GM19372 (cell line): Measurements from ENCODE around the gene SCN8A.
"Not testable (repeated sequence)": the region's sequence is repeated elsewhere in the genome, so short reads cannot be mapped to it uniquely, and the experiment has no call there.

Experiments used
- ATAC-seq: cut with Tn5 transposase; IDR thresholded peaks from one replicate; pipeline ENCODE4 v1.9.1; 2021; ENCODE audit warnings: mild to moderate bottlenecking, low read depth, moderate library complexity; ENCODE audit not compliant: unreplicated experiment

SCN8A gene

GRCh38 chr12:51753980-51754675, 163.1 kb downstream of the SCN8A start:
- ATAC-seq = no peak

DNA sequence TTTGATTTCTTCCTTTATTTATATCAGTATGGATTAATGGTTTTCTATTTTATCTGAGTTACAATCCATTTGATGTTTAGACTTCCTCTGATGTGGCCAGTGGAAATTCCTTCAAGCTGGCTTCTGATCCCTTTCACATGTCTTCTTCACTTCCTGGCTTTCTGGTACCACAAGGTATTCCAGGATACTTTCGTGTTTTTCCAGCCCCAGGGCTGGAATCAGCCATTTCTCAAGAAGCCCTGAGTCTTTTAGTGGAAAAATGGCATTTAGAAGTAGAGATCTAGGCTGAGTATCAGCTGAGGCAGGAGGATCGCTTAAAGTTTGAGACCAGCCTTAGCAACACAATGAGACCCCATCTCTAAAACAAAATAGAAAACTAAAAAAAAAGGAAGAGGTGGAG, 164.2 kb downstream of the SCN8A start:
- no peak for ATAC-seq

GRCh38 chr12:51759175-51759574, 168.1 kb downstream of the SCN8A start:
- no peak for ATAC-seq

DNA sequence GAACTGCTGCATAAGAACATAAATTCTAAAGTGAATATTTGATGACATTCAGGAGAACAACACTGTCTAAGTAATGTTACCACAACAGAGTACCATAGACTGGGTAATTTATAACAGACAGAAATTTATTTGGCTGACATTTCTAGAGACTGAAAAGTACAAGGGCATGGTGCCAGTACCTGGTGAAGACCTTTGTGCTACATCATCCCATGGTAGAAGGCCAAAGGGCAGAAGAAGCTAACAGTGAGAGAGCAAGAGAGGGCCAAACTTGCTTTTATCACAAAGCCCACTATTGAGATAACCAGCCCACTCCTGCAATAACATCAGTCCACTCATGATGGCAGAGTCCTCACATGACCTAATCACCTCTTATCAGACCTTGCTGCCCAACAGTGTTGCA, 168.7 kb downstream of the SCN8A start:
- no peak for ATAC-seq

DNA sequence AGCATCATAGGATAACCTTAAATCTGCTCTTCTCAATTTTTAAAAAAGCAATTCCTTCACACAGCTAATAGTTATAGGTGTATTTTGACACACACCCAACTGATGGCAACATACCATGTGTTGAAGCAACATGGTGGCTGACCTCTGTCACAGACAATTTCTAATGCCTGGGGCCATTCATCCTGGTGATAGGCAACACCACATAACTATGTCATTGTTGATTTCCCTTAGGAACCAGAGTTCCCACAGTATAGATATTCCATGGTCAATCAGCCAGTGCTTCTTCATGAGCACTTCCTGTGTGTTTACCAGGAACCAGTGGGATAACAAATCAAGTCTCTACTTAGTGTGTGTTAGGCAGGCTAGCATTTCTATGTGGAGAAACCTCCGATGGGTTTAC, 169.2 kb downstream of the SCN8A start:
- no peak for ATAC-seq

DNA sequence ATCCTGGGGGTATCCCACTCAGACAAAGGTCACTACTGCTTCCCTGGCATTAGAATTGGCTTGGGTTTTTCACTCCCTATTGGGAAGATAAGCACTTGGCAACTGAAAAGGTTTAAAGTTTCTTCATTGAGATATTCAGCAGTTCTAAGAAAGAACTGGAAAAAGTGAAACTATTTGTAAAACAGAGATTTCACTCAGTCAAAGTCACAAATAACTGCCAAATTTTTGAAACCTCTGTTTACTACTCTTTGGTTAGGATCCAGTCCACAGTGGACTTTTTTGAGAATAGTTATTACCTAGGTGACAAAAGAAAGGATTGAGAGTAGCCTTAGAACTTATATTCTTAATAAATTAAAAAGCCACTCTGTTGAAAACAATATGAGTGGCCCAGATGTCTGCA, 172.7 kb downstream of the SCN8A start:
- ATAC-seq = no peak

DNA sequence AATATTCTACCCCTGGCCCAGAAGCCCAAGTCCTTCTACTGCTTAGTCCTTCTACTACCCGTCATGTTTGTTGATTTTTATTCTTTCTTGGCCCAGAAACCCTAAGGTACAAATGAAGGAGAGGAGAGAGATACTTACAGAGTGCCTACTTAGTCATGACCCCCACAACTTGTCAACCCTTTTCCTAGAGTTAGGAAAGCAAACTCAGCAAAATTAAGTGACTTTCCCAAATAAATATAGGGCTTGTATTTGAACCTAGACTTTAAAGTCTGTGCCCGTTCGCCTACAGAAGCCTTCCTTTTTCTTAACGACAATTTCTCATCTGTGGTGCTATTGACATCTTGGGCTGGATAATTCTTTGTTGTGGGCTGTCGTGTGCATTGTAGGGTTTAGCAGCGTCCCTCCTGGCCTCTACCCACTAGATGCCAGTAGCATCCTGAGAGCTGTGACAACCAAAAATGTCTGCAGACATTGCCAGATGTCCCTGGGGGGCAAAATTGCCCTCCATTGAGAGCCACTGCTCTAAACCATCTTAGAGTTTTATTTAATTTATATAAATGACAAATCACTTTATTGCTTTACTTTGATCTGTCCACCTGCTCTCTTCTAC, 175.1 kb downstream of the SCN8A start:
- no peak for ATAC-seq

DNA sequence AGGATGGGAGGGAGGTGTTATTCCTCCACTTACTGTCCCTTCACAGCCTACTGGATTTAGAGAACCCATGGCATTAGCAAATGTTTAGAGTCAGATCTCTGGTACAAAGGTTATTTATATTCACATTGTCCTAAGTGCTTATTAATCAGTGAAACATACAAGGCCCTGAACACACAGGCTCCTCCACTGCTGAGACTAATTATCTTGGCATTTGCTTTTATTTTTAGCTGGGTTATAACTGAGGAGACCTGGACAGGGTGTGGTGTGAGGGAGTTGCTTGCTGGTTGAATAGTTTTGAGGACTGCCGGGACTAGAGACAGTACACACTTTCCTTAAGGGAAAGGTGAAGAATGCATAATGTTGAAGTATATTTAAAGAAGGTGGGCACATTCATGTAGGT, 180.0 kb downstream of the SCN8A start:
- no peak for ATAC-seq

- ATAC-seq = no peak
Measured at GRCh38 chr12:51773145-51773869, 182.3 kb downstream of the SCN8A start.

- no peak for ATAC-seq
Measured at GRCh38 chr12:51774933-51775332, 183.9 kb downstream of the SCN8A start.

DNA sequence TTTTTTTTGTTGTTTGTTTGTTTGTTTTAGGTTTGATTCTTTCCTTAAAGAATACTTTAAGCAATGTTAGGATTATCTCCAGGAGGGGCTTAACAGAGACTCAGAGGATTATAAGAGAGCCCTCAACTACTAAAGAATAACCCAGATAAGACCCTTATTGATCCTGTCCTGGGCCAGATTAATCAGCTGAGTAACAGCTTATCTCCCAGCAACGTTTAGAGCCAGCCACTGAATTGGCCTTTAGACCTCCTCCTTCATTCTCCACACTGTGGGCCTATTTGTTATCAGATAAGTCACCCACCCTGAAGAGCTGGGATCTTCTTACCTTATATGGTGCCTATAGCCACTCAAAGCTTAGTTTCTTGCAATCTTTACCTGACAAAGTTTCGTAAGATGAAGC, 186.4 kb downstream of the SCN8A start:
- ATAC-seq = no peak

GRCh38 chr12:51777973-51778372, 186.9 kb downstream of the SCN8A start:
- no peak for ATAC-seq

- ATAC-seq = no peak
Measured at GRCh38 chr12:51779876-51780275, 188.8 kb downstream of the SCN8A start.

DNA sequence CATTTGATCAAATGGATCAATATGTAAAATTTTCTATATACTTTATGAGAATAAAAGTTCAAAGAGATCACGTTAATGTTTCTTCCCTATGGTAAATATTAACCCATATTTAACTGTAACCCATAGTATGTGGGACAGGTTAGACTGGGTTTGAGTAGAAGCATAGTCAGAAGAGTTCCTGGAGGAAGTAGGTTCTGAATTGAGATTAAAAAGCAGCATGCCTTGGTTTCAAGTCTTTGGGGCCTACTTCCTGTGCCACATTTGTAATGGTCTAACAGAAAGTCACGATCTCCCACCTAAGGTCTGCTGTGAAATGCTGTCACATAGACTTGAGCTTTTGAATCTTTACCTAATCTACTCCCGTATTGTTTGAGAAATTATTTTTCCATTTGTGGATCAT, 193.7 kb downstream of the SCN8A start:
- ATAC-seq = no peak

DNA sequence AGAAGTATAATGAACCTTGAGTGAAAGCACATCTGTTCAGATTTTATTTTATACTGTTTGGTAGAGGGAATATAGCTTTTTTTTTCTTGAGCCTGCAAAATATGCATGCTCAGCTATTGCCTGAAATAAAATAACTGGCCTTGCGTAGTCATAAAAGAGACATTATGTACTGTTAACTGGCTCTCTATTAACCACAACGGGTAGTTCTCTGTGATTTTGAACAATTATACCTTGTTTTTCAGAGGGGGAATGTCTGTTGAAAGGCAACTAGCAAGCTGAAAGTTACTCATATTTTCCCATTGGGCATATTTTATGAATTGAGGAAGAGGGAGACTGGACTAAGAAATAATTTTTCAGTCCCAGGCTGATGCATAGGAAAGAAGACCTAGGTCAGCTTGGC, 194.9 kb downstream of the SCN8A start:
- ATAC-seq = no peak

- ATAC-seq = no peak
Measured at GRCh38 chr12:51788876-51789275, 197.8 kb downstream of the SCN8A start.

- ATAC-seq = no peak
Measured at GRCh38 chr12:51792417-51792816, 201.4 kb downstream of the SCN8A start.

- ATAC-seq = no peak
Measured at GRCh38 chr12:51793201-51793600, 202.2 kb downstream of the SCN8A start.

DNA sequence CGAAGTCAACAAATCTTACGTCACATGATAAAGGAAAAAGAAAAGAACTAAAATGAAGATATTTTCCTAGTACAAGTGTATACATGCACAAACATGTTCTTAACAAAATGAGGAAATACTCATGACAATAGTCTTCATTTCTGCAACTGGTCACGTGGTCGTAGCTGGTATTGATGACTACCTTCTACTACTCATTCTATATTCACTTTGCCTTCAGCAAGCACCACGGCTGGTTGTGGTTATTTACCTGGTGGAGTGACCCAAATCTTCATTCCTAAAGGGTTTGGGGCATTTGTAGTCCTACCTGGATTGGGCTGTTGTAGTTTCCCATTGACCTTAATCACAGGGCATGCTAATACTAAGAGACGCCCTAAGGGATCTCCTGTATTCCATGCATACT, 206.3 kb downstream of the SCN8A start:
- ATAC-seq = no peak

GRCh38 chr12:51798051-51798450, 207.0 kb downstream of the SCN8A start:
- ATAC-seq = not testable (repeated sequence)

DNA sequence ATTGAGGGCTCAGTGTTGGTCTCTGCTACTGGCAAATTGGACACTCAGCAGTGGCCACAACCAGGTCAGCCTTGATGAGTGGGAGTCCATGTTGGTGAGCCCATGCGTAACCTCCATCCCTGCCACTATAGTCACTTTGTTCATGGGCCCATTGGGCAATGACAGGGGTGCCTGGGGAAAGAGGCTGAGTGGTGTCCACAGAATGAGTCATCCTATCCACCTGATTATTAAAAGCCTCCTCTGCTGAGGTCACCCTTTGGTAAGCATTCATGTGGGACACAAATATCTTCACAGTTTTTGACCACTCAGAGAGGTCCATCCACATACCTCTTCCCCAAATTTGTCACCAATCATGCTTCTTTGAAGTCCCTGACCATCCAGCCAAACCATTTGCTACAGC, 207.5 kb downstream of the SCN8A start:
- no peak for ATAC-seq

- ATAC-seq = no peak
Measured at GRCh38 chr12:51801027-51801426, 210.0 kb downstream of the SCN8A start.
